ENCODE results near the gene SELENOM.

SELENOM gene

GRCh38 chr22:31085928-31086327 lies 21.4 kb downstream of the SELENOM start:
- H3K9me3 ChIP-seq (ENCODE audit: control insufficient read depth in 2 of 2, low read length in 2 of 2), result no peaks in the 10 kb centered on the region
- H3K36me3 ChIP-seq (ENCODE audit: control insufficient read depth in 2 of 2, insufficient read depth in 2 of 2, low read length in 2 of 2), result peaks cover 21 to 32% of the 10 kb centered on the region in 2 donors
- H3K4me3 ChIP-seq (ENCODE audit: low read length in 2 of 2), result peak overlapping the region; percentile 81 to 93
- no peaks in the 10 kb centered on the region for H3K27me3 ChIP-seq (ENCODE audit: control insufficient read depth in 2 of 2, insufficient read depth in 2 of 2, low read length in 2 of 2)
- H3K4me1 ChIP-seq (ENCODE audit: control insufficient read depth in 2 of 2, insufficient read depth in 2 of 2, low read length in 2 of 2), result peaks cover 38 to 40% of the 10 kb centered on the region in 2 donors
- peak overlapping the region; percentile 73 to 91 for H3K9ac ChIP-seq (ENCODE audit: low read depth in 1 of 2, low read length in 2 of 2)
- peak overlapping the region; percentile 80 to 94 for H3K27ac ChIP-seq (ENCODE audit: low read depth in 2 of 2, low read length in 2 of 2)

- Histone ChIP-seq H3K4me3 (ENCODE audit: low read length in 2 of 2) (peak overlapping the region; percentile 81 to 93), H3K4me1 (ENCODE audit: control insufficient read depth in 2 of 2, insufficient read depth in 2 of 2, low read length in 2 of 2) (peaks cover 41 to 42% of the 10 kb centered on the region in 2 donors), H3K27ac (ENCODE audit: low read depth in 2 of 2, low read length in 2 of 2) (peak overlapping the region; percentile 80 to 94)
Measured at GRCh38 chr22:31085493-31085824, 21.9 kb downstream of the SELENOM start.

GRCh38 chr22:31084811-31085492 lies 22.4 kb downstream of the SELENOM start:
- H3K27me3 ChIP-seq (ENCODE audit: control insufficient read depth in 2 of 2, insufficient read depth in 2 of 2, low read length in 2 of 2), result no peaks in the 10 kb centered on the region
- H3K4me3 ChIP-seq (ENCODE audit: low read length in 2 of 2), result peak overlapping the region; percentile 81 to 93
- peak overlapping the region; percentile 80 to 94 for H3K27ac ChIP-seq (ENCODE audit: low read depth in 2 of 2, low read length in 2 of 2)
- H3K9ac ChIP-seq (ENCODE audit: low read depth in 1 of 2, low read length in 2 of 2), result peak overlapping the region; percentile 73 to 91
- H3K36me3 ChIP-seq (ENCODE audit: control insufficient read depth in 2 of 2, insufficient read depth in 2 of 2, low read length in 2 of 2), result peaks cover 17 to 24% of the 10 kb centered on the region in 2 donors
- H3K4me1 ChIP-seq (ENCODE audit: control insufficient read depth in 2 of 2, insufficient read depth in 2 of 2, low read length in 2 of 2), result peaks cover 46% of the 10 kb centered on the region in 2 donors
- no peaks in the 10 kb centered on the region for H3K9me3 ChIP-seq (ENCODE audit: control insufficient read depth in 2 of 2, low read length in 2 of 2)

More at GRCh38 chr22:31085493-31085824, 21.9 kb downstream of the SELENOM start:
- Histone ChIP-seq H3K36me3 (ENCODE audit: control insufficient read depth in 2 of 2, insufficient read depth in 2 of 2, low read length in 2 of 2) (peaks cover 17 to 29% of the 10 kb centered on the region in 2 donors), H3K9me3 (ENCODE audit: control insufficient read depth in 2 of 2, low read length in 2 of 2) (no peaks in the 10 kb centered on the region), H3K27me3 (ENCODE audit: control insufficient read depth in 2 of 2, insufficient read depth in 2 of 2, low read length in 2 of 2) (no peaks in the 10 kb centered on the region), H3K9ac (ENCODE audit: low read depth in 1 of 2, low read length in 2 of 2) (peak overlapping the region; percentile 73 to 91)

GRCh38 chr22:31083923-31084810 lies 23.2 kb downstream of the SELENOM start:
- H3K36me3 ChIP-seq (ENCODE audit: control insufficient read depth in 2 of 2, insufficient read depth in 2 of 2, low read length in 2 of 2), result peaks cover 12 to 19% of the 10 kb centered on the region in 2 donors
- H3K4me1 ChIP-seq (ENCODE audit: control insufficient read depth in 2 of 2, insufficient read depth in 2 of 2, low read length in 2 of 2), result peaks cover 45 to 54% of the 10 kb centered on the region in 2 donors
- H3K27me3 ChIP-seq (ENCODE audit: control insufficient read depth in 2 of 2, insufficient read depth in 2 of 2, low read length in 2 of 2), result no peaks in the 10 kb centered on the region
- H3K27ac ChIP-seq (ENCODE audit: low read depth in 2 of 2, low read length in 2 of 2), result peak overlapping the region; percentile 80 to 94
- H3K4me3 ChIP-seq (ENCODE audit: low read length in 2 of 2), result peak overlapping the region; percentile 81 to 93
- no peaks in the 10 kb centered on the region for H3K9me3 ChIP-seq (ENCODE audit: control insufficient read depth in 2 of 2, low read length in 2 of 2)
- H3K9ac ChIP-seq (ENCODE audit: low read depth in 1 of 2, low read length in 2 of 2), result peak overlapping the region; percentile 73 to 74

- H3K4me3 ChIP-seq (ENCODE audit: low read length in 2 of 2), result peak overlapping the region; percentile 81 to 93
- H3K27ac ChIP-seq (ENCODE audit: low read depth in 2 of 2, low read length in 2 of 2), result peak overlapping the region; percentile 80 to 89
- H3K4me1 ChIP-seq (ENCODE audit: control insufficient read depth in 2 of 2, insufficient read depth in 2 of 2, low read length in 2 of 2), result peaks cover 47 to 61% of the 10 kb centered on the region in 2 donors
- H3K36me3 ChIP-seq (ENCODE audit: control insufficient read depth in 2 of 2, insufficient read depth in 2 of 2, low read length in 2 of 2), result peaks cover 6 to 11% of the 10 kb centered on the region in 2 donors
- H3K27me3 ChIP-seq (ENCODE audit: control insufficient read depth in 2 of 2, insufficient read depth in 2 of 2, low read length in 2 of 2), result no peaks in the 10 kb centered on the region
- no peaks in the 10 kb centered on the region for H3K9me3 ChIP-seq (ENCODE audit: control insufficient read depth in 2 of 2, low read length in 2 of 2)
- peak overlapping the region; percentile 36 to 91 for H3K9ac ChIP-seq (ENCODE audit: low read depth in 1 of 2, low read length in 2 of 2)
Measured at GRCh38 chr22:31083377-31083768, 24.0 kb downstream of the SELENOM start.

GRCh38 chr22:31082606-31083376 lies 24.6 kb downstream of the SELENOM start:
- no peaks in the 10 kb centered on the region for H3K9me3 ChIP-seq (ENCODE audit: control insufficient read depth in 2 of 2, low read length in 2 of 2)
- H3K4me1 ChIP-seq (ENCODE audit: control insufficient read depth in 2 of 2, insufficient read depth in 2 of 2, low read length in 2 of 2), result peaks cover 47 to 61% of the 10 kb centered on the region in 2 donors
- peak overlapping the region; percentile 80 to 89 for H3K27ac ChIP-seq (ENCODE audit: low read depth in 2 of 2, low read length in 2 of 2)
- H3K9ac ChIP-seq (ENCODE audit: low read depth in 1 of 2, low read length in 2 of 2), result peak overlapping the region; percentile 91 to 97
- peak overlapping the region; percentile 81 to 93 for H3K4me3 ChIP-seq (ENCODE audit: low read length in 2 of 2)
- peaks cover under 1 to 5% of the 10 kb centered on the region in 2 donors for H3K36me3 ChIP-seq (ENCODE audit: control insufficient read depth in 2 of 2, insufficient read depth in 2 of 2, low read length in 2 of 2)
- no peaks in the 10 kb centered on the region for H3K27me3 ChIP-seq (ENCODE audit: control insufficient read depth in 2 of 2, insufficient read depth in 2 of 2, low read length in 2 of 2)

GRCh38 chr22:31081963-31082605 lies 25.3 kb downstream of the SELENOM start:
- Histone ChIP-seq H3K27me3 (ENCODE audit: control insufficient read depth in 2 of 2, insufficient read depth in 2 of 2, low read length in 2 of 2) (no peaks in the 10 kb centered on the region), H3K9ac (ENCODE audit: low read depth in 1 of 2, low read length in 2 of 2) (peak overlapping the region; percentile 91 to 97), H3K4me3 (ENCODE audit: low read length in 2 of 2) (peak overlapping the region; percentile 81 to 93), H3K36me3 (ENCODE audit: control insufficient read depth in 2 of 2, insufficient read depth in 2 of 2, low read length in 2 of 2) (peaks cover 0 to 2% of the 10 kb centered on the region in 2 donors), H3K9me3 (ENCODE audit: control insufficient read depth in 2 of 2, low read length in 2 of 2) (no peaks in the 10 kb centered on the region), H3K4me1 (ENCODE audit: control insufficient read depth in 2 of 2, insufficient read depth in 2 of 2, low read length in 2 of 2) (peaks cover 47 to 61% of the 10 kb centered on the region in 2 donors), H3K27ac (ENCODE audit: low read depth in 2 of 2, low read length in 2 of 2) (peak overlapping the region; percentile 80 to 89)

GRCh38 chr22:31080848-31081649 lies 26.3 kb downstream of the SELENOM start, which contains the start of gene SMTN:
Gene SMTN (plus strand): TSS chr22:31081318. CDS start chr22:31083259, 1,941 bp downstream.
- peak within 1 kb of the TSS; percentile 91 to 97 for H3K9ac ChIP-seq (ENCODE audit: low read depth in 1 of 2, low read length in 2 of 2)
- H3K36me3 ChIP-seq (ENCODE audit: control insufficient read depth in 2 of 2, insufficient read depth in 2 of 2, low read length in 2 of 2), result peaks cover 0 to under 1% of the 10 kb centered on the region in 2 donors
- no peaks in the 10 kb centered on the region for H3K27me3 ChIP-seq (ENCODE audit: control insufficient read depth in 2 of 2, insufficient read depth in 2 of 2, low read length in 2 of 2)
- no peaks in the 10 kb centered on the region for H3K9me3 ChIP-seq (ENCODE audit: control insufficient read depth in 2 of 2, low read length in 2 of 2)
- peak within 1 kb of the TSS; percentile 81 to 93 for H3K4me3 ChIP-seq (ENCODE audit: low read length in 2 of 2)
- H3K4me1 ChIP-seq (ENCODE audit: control insufficient read depth in 2 of 2, insufficient read depth in 2 of 2, low read length in 2 of 2), result peaks cover 46 to 61% of the 10 kb centered on the region in 2 donors
- peak within 1 kb of the TSS; percentile 80 to 89 for H3K27ac ChIP-seq (ENCODE audit: low read depth in 2 of 2, low read length in 2 of 2)
